NCI-H510A treated with DMSO at 0.1 percent for 48 hours (cell line): ENCODE measurements around the gene FEN1.

Source experiments
- DNase-seq: peaks from one replicate; lab custom pipeline; 2025; lab: John Stamatoyannopoulos, UW

FEN1 gene

GRCh38 chr11:61757213-61757862, 35.4 kb upstream of the FEN1 start:
- no peak for DNase-seq

- DNase-seq: no peak
Measured at GRCh38 chr11:61760946-61761345, 31.8 kb upstream of the FEN1 start.

GRCh38 chr11:61761440-61762222, 31.1 kb upstream of the FEN1 start:
- no peak for DNase-seq

- DNase-seq: no peak
Measured at GRCh38 chr11:61762223-61762615, 30.5 kb upstream of the FEN1 start.

- no peak for DNase-seq
Measured at GRCh38 chr11:61762798-61763197, 29.9 kb upstream of the FEN1 start.

- no peak for DNase-seq
Measured at GRCh38 chr11:61763930-61764605, 28.6 kb upstream of the FEN1 start.

GRCh38 chr11:61764606-61765260, 28.0 kb upstream of the FEN1 start:
- no peak for DNase-seq

- DNase-seq: no peak
Measured at GRCh38 chr11:61765550-61766253, 27.0 kb upstream of the FEN1 start.

GRCh38 chr11:61766353-61766841, 26.3 kb upstream of the FEN1 start:
- DNase-seq: no peak

- no peak for DNase-seq
Measured at GRCh38 chr11:61768376-61769076, 24.2 kb upstream of the FEN1 start.

GRCh38 chr11:61769169-61769920, 23.4 kb upstream of the FEN1 start:
- no peak for DNase-seq

GRCh38 chr11:61769946-61770683, 22.6 kb upstream of the FEN1 start:
- no peak for DNase-seq

GRCh38 chr11:61771195-61771894, 21.4 kb upstream of the FEN1 start:
- no peak for DNase-seq

GRCh38 chr11:61771985-61772455, 20.7 kb upstream of the FEN1 start:
- no peak for DNase-seq

- DNase-seq: no peak
Measured at GRCh38 chr11:61773356-61773755, 19.4 kb upstream of the FEN1 start.

GRCh38 chr11:61773809-61774208, 18.9 kb upstream of the FEN1 start:
- no peak for DNase-seq

- DNase-seq: no peak
Measured at GRCh38 chr11:61774411-61774810, 18.3 kb upstream of the FEN1 start.

- no peak for DNase-seq
Measured at GRCh38 chr11:61775106-61775505, 17.6 kb upstream of the FEN1 start.
